SK-N-MC (cell line): ENCODE measurements around the gene PRKN.

Source experiments
- DNase-seq: peaks from one replicate; pipeline ENCODE4 v3.0.0-alpha.2; 2011; ENCODE audit warnings: low read depth, low spot score
- H3K27ac ChIP-seq: fragments of 200-600 bp; sonication (generic); 2 replicates; pipeline ENCODE4 v1.5.1; 2016; ENCODE audit warnings: mixed run types
- H3K36me3 ChIP-seq: fragments of 200-600 bp; sonication (generic); 2 replicates; pipeline ENCODE4 v1.6.1; 2017; ENCODE audit warnings: antibody characterized with exemption, low read length, mixed read lengths; ENCODE audit not compliant: insufficient read depth
- H3K4me3 ChIP-seq: fragments of 200-600 bp; sonication (generic); 2 replicates; pipeline ENCODE4 v1.5.1; 2016
- H3K9ac ChIP-seq: fragments of 200-600 bp; sonication (generic); 2 replicates; pipeline ENCODE4 v1.8.0; 2017; ENCODE audit warnings: mixed run types, mixed read lengths; ENCODE audit not compliant: insufficient read length
- H3K9me3 ChIP-seq: fragments of 200-600 bp; sonication (generic); 2 replicates; pipeline ENCODE4 v1.6.1; 2017; ENCODE audit warnings: low read depth, mild to moderate bottlenecking, antibody characterized with exemption, low read length, moderate library complexity, mixed read lengths
- EZH2 ChIP-seq: fragments of 200-600 bp; sonication (generic); IDR thresholded peaks from one replicate; pipeline ENCODE4 v1.6.1; 2017; ENCODE audit warnings: antibody characterized with exemption
- FOXP2 ChIP-seq: optimal IDR thresholded peaks from 2 replicates; pipeline ENCODE3; 2011; ENCODE audit warnings: mild to moderate bottlenecking, moderate library complexity; ENCODE audit not compliant: insufficient read depth; ENCODE audit errors: extremely low read length, control extremely low read depth
- POLR2AphosphoS5 ChIP-seq: IDR thresholded peaks from 2 replicates; pipeline ENCODE4 v1.6.1; 2012; ENCODE audit warnings: mild to moderate bottlenecking, low read depth, low read length, borderline replicate concordance

The PRKN gene

DNA sequence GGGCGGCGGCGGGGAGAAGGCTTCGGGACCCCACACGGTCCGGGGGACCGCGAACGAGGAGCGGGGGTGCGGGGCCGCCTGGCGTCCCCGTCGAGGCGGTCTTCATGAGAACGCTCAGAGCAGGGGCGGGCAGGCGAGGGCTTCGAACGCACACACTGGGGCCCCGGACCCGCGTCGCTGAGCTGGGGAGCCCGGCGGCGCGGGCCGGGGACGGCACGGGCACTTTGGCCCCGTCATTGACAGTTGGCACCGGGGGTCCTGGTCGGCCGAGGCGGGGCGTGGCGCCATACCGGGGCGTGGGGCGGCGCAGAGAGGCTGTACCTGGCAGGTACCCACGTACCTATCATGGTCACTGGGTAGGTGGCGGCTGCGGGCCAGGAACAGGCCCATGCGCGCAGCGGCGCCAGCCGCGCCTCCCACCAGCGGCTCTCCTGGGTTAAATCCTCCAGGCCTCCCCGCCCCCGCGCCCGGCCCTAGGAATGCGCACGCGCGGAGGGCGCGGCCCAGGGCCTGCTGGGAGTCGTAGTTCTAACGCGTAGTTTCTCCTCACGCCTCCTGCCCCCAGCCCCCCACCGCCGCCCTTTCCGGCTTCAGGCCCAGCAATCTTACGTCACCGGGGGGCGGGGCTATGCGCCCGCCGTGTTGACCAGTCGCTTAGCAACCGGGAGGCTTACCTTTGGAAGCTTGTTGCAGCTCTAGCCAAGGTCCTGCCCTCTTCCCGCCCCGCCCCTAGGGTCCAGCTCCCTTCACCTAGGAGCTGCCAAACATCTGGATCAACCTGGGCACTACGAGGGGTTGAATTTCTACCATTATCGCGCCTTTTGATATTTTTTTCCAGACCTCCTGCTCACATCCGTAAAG, at the start of gene PRKN, which contains the start of gene PACRG:
PRKN (minus strand) TSS at position 445 of the 861 bp plus-strand sequence.
PACRG (plus strand) TSS at position 653 of the 861 bp plus-strand sequence.
- DNase-seq = peak; percentile 76
- H3K9ac ChIP-seq = peak within 1 kb of the TSS; percentile 76
- no peaks in the 10 kb centered on the region for H3K36me3 ChIP-seq
- H3K4me3 ChIP-seq = peak within 1 kb of the TSS; percentile 91
- TF ChIP-seq FOXP2 = no peak
- peak; percentile 77 for TF ChIP-seq POLR2AphosphoS5
- no peak for TF ChIP-seq EZH2
- H3K9me3 ChIP-seq = 0 out of 2 replicates have a peak, but pooled peaks cover 3% of the 10 kb centered on the region
- no peak within 1 kb of the TSS for H3K27ac ChIP-seq

DNA sequence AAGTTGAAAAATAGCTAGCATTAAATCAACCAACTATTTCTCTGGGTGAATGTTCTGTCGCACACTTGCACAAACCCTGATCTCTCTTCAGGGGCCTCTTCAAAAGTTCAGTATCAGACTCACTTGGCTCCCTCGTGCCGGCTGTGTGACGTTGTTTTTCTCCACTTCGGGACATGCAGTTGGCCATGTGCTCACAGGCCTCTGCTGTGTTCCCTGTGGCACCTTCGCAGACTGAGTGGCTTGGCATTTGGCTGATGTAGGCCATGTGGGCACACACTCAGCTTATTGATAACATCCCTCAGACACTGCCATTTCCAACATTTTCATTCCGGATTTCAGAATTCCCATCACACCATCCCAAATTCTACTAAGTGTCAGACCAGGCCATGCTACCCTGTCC, 49.5 kb upstream of the PRKN start:
- TF ChIP-seq POLR2AphosphoS5 = no peak
- TF ChIP-seq EZH2 = no peak
- TF ChIP-seq FOXP2 = no peak
- H3K27ac ChIP-seq = no peak overlapping the region
- no peak for DNase-seq
- H3K9ac ChIP-seq = no peak overlapping the region
- no peaks in the 10 kb centered on the region; the same call in 1 of the 2 replicates for H3K9me3 ChIP-seq
- no peaks in the 10 kb centered on the region for H3K36me3 ChIP-seq
- H3K4me3 ChIP-seq = no peak overlapping the region

DNA sequence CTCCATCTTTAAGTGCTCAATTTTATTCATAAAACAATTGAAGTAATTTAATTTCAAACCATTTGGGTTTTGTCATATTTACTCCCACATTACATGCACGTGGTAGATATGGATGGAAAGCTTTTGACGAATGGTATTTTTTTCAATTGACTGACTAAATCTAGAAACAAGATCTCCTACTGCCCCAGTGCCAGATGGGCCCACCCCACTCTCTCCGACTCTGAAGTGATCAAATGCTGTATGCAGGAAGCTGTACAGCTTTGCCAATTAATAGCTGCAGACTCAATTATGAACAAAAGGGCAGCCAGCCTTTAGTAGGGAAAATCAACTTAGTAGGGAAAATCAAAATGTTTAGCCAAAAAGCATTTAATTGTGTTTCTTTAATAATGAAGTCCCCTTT, 46.4 kb upstream of the PRKN start:
- Histone ChIP-seq H3K9ac (no peak overlapping the region), H3K27ac (no peak overlapping the region), H3K4me3 (no peak overlapping the region), H3K9me3 (no peaks in the 10 kb centered on the region), H3K36me3 (no peaks in the 10 kb centered on the region)
- no peak for DNase-seq
- TF ChIP-seq EZH2 (no peak), FOXP2 (no peak), POLR2AphosphoS5 (no peak)

DNA sequence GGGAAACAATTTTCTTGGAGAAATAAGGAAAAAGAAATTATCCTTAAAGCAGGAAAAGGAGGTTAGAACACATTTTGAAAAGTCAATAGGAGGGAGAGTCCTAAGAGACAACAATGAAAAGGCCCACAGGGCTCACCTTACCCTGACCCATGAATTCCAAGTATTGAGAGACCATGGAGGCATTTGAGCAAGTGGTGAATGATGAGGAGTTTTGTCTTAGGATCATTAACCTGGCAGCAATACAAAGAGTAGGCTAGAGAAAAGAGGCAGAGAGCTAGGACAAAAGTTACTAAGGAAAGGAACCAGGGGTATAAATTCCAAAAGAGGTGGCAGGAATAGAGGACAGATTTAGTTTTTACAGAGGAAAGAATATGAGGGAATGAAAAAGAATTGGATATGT, 44.9 kb upstream of the PRKN start:
- no peaks in the 10 kb centered on the region for H3K9me3 ChIP-seq
- no peak overlapping the region for H3K27ac ChIP-seq
- no peak overlapping the region for H3K9ac ChIP-seq
- TF ChIP-seq POLR2AphosphoS5 (no peak), EZH2 (no peak), FOXP2 (no peak)
- DNase-seq = no peak
- H3K4me3 ChIP-seq = no peak overlapping the region
- no peaks in the 10 kb centered on the region for H3K36me3 ChIP-seq

DNA sequence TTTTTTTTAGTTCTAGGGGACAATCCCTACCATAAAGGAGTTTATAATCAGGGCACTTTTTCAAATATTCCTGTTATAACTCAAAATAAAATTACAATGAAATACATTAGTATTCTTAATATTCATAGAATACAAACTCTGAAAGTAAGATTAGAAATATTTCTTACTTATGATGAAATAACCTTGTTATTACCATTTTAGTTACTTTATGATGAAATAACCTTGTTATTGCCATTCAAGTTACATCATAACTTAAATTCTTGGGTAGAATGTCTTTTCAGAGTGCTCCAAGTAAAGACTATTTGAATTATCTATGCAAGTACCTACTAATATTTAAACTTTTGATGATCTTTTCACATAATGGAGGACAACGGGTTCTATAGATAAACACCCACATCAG, 43.4 kb upstream of the PRKN start:
- H3K9me3 ChIP-seq = no peaks in the 10 kb centered on the region
- H3K4me3 ChIP-seq = no peak overlapping the region
- DNase-seq = no peak
- no peak overlapping the region for H3K9ac ChIP-seq
- no peaks in the 10 kb centered on the region for H3K36me3 ChIP-seq
- TF ChIP-seq EZH2 (no peak), POLR2AphosphoS5 (no peak), FOXP2 (no peak)
- no peak overlapping the region for H3K27ac ChIP-seq

DNA sequence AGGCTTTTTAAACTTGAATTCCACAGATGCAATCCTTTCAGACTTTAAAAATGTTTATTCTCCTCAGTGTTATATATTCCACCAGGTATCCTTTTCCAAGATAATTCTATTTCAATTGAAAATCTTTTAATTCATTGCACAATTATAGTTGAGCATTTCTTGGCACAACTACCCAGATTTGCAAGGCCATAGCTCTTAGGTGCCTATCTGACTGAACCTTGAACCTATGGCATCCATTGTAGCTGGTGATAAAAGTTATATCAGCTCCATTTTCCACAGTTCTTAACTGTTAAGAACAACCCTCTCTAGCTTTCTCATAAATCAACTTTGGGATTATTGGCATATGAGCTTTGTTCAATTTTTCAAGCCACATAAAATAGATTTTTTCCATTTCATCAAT, 42.6 kb upstream of the PRKN start:
- Histone ChIP-seq H3K4me3 (no peak overlapping the region), H3K9ac (no peak overlapping the region), H3K9me3 (no peaks in the 10 kb centered on the region), H3K36me3 (no peaks in the 10 kb centered on the region), H3K27ac (no peak overlapping the region)
- TF ChIP-seq EZH2 = no peak
- TF ChIP-seq FOXP2 = no peak
- no peak for TF ChIP-seq POLR2AphosphoS5
- DNase-seq = no peak

DNA sequence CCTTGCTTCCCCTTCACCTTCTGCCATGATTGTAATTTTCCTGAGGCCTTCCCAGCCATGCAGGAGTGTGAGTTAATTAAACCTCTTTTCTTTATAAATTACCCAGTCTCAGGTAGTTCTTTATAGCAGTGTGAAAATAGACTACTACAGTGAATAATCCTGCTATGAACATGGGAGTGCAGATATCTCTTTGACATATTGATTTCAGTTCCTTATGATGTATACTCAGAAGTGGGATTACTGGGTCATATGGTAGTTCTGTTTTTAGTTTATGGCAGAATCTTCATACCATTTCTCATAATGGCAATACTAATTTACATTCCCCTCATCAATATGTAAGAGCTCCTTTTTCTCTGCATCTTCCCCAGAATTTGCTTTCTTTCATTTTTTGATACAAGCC, 26.2 kb upstream of the PRKN start:
- TF ChIP-seq FOXP2 (no peak), POLR2AphosphoS5 (no peak), EZH2 (no peak)
- Histone ChIP-seq H3K27ac (no peak overlapping the region), H3K36me3 (no peaks in the 10 kb centered on the region), H3K9ac (no peak overlapping the region), H3K4me3 (no peak overlapping the region), H3K9me3 (no peaks in the 10 kb centered on the region)
- DNase-seq = no peak

DNA sequence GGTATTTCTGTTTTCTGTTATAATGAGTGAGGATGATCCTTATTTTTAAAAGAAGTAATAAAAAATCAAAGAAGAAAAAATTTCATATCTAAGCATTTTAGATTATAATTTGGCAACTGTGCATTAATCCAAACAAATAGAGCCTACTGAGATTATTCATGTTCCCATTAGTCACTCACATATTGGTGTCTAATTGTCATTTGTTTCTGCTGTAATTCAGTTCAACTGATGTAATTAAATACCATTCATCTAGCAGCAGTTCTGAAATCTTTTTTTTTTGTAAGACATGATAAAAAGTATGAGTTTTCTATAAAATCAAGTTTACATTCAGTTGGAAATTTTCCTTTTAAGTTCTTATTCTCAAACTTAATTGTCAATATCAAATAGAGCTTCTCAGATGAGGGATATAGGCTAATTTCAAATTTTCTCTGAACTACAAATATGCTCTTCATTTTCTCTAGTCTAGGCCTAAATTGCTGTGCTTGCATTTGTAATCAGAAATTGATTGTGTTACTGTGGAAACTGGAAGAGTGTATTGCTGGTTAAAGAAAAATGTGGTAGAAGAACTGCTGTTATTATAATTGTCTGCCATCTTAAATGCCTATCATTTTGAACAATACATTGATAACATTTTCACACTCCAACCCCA, 23.8 kb upstream of the PRKN start:
- Histone ChIP-seq H3K36me3 (no peaks in the 10 kb centered on the region), H3K9me3 (no peaks in the 10 kb centered on the region), H3K9ac (no peak overlapping the region), H3K27ac (no peak overlapping the region), H3K4me3 (no peak overlapping the region)
- TF ChIP-seq FOXP2 (no peak), POLR2AphosphoS5 (no peak), EZH2 (no peak)
- no peak for DNase-seq
